T-helper 17 cell (primary cell): ENCODE measurements around the gene RHOC. TPM values are rescaled to one million over a fixed set of nuclear protein-coding genes. Genes with fewer than 3 reads are reported as not detected.
"Not testable (repeated sequence)": the region's sequence is repeated elsewhere in the genome, so short reads cannot be mapped to it uniquely, and the experiment has no call there.

Source experiments
- ATAC-seq: fragments of 150-1000 bp; cut with Tn5 transposase; 2 replicates; pipeline ENCODE4 v1.10.0; 2021; ENCODE audit warnings: mild to moderate bottlenecking, moderate library complexity
- DNase-seq, 3 donors: peaks; one replicate each; pipeline versions ENCODE4 v3.0.0 to v3.0.0-alpha.2; 2020 to 2021
- H3K9me3 ChIP-seq: one replicate; pipeline ENCODE4 v1.7.0; 2013; ENCODE audit warnings: low read length, mild to moderate bottlenecking; ENCODE audit not compliant: control insufficient read depth, poor library complexity, severe bottlenecking
- H3K27ac Mint-ChIP-seq: one replicate; pipeline ENCODE4 v1.8.0; 2022; ENCODE audit warnings: mild to moderate bottlenecking, moderate library complexity, mixed read lengths
- H3K27me3 Mint-ChIP-seq: one replicate; pipeline ENCODE4 v1.8.0; 2022; ENCODE audit warnings: mixed read lengths
- H3K36me3 Mint-ChIP-seq: one replicate; pipeline ENCODE4 v1.8.0; 2022; ENCODE audit warnings: low read depth, mixed read lengths
- H3K4me1 Mint-ChIP-seq: one replicate; pipeline ENCODE4 v1.8.0; 2022; ENCODE audit warnings: mild to moderate bottlenecking, mixed read lengths
- H3K4me3 Mint-ChIP-seq: one replicate; pipeline ENCODE4 v1.8.0; 2022; ENCODE audit warnings: mild to moderate bottlenecking, moderate library complexity, mixed read lengths
- total RNA-seq, 4 donors: library from RNA in 2 of 4; stranded (reverse) in 2 of 4; gene quantifications; one replicate each; pipeline ENCODE4 v1.2.3 and lab custom pipeline; 2022 to 2026

The RHOC gene
- 10 to 100 TPM; 16.9 to 34.4 TPM for total RNA-seq
- total RNA-seq (lab: John Stamatoyannopoulos, UW): 5.7 to 7.2 reads per million in 2 donors

- ATAC-seq (peak; percentile 53), DNase-seq (peak in 2 of 3 donors; percentile 40 to 50)
- H3K4me1 Mint-ChIP-seq: peaks cover 39% of the 10 kb centered on the region
- no peaks in the 10 kb centered on the region for H3K27me3 Mint-ChIP-seq
- H3K36me3 Mint-ChIP-seq: peaks cover 4% of the 10 kb centered on the region
- H3K4me3 Mint-ChIP-seq: peak within 1 kb of the TSS; percentile 90
- H3K27ac Mint-ChIP-seq: peak within 1 kb of the TSS; percentile 92
- no peaks in the 10 kb centered on the region for H3K9me3 ChIP-seq
These were observed at the start of gene RHOC for GRCh38 chr1:112706505-112707220. Gene RHOC (minus strand): TSS chr1:112707127. CDS start chr1:112703799, 3,328 bp downstream.

GRCh38 chr1:112754116-112754628 is 47.2 kb upstream of the RHOC start:
- Mint-ChIP-seq H3K4me3 (no peak overlapping the region), H3K27ac (no peak overlapping the region), H3K36me3 (peaks cover 6% of the 10 kb centered on the region), H3K4me1 (no peaks in the 10 kb centered on the region), H3K27me3 (peaks cover 30% of the 10 kb centered on the region)
- ATAC-seq: no peak
- peaks cover 2% of the 10 kb centered on the region for H3K9me3 ChIP-seq
- DNase-seq: no peak

GRCh38 chr1:112748396-112748795 is 41.5 kb upstream of the RHOC start:
- Mint-ChIP-seq H3K4me1 (peaks cover 8% of the 10 kb centered on the region), H3K4me3 (no peak overlapping the region), H3K36me3 (peaks cover 2% of the 10 kb centered on the region), H3K27ac (no peak overlapping the region), H3K27me3 (peaks cover 46% of the 10 kb centered on the region)
- ATAC-seq: no peak
- H3K9me3 ChIP-seq: no peaks in the 10 kb centered on the region
- no peak for DNase-seq

- peaks cover 75% of the 10 kb centered on the region for H3K27me3 Mint-ChIP-seq
- H3K4me3 Mint-ChIP-seq: peak overlapping the region; percentile 71
- H3K4me1 Mint-ChIP-seq: peaks cover 8% of the 10 kb centered on the region
- DNase-seq (no peak), ATAC-seq (no peak)
- H3K36me3 Mint-ChIP-seq: no peaks in the 10 kb centered on the region
- no peak overlapping the region for H3K27ac Mint-ChIP-seq
- no peaks in the 10 kb centered on the region for H3K9me3 ChIP-seq
These were observed 37.2 kb upstream of the RHOC start for GRCh38 chr1:112744009-112744578.

GRCh38 chr1:112743174-112744008 is 36.5 kb upstream of the RHOC start:
- no peaks in the 10 kb centered on the region for H3K36me3 Mint-ChIP-seq
- H3K9me3 ChIP-seq: no peaks in the 10 kb centered on the region
- H3K27me3 Mint-ChIP-seq: peaks cover 81% of the 10 kb centered on the region
- H3K4me3 Mint-ChIP-seq: peak overlapping the region; percentile 57
- peaks cover 8% of the 10 kb centered on the region for H3K4me1 Mint-ChIP-seq
- no peak overlapping the region for H3K27ac Mint-ChIP-seq
- DNase-seq (no peak), ATAC-seq (no peak)

GRCh38 chr1:112737573-112737972 is 30.6 kb upstream of the RHOC start:
- H3K27me3 Mint-ChIP-seq: peaks cover 67% of the 10 kb centered on the region
- no peak overlapping the region for H3K4me3 Mint-ChIP-seq
- H3K27ac Mint-ChIP-seq: no peak overlapping the region
- H3K4me1 Mint-ChIP-seq: no peaks in the 10 kb centered on the region
- H3K36me3 Mint-ChIP-seq: no peaks in the 10 kb centered on the region
- ATAC-seq: no peak
- no peaks in the 10 kb centered on the region for H3K9me3 ChIP-seq
- DNase-seq: no peak

- no peak for DNase-seq
- no peaks in the 10 kb centered on the region for H3K4me1 Mint-ChIP-seq
- H3K27me3 Mint-ChIP-seq: peaks cover 54% of the 10 kb centered on the region
- H3K9me3 ChIP-seq: no peaks in the 10 kb centered on the region
- no peak overlapping the region for H3K27ac Mint-ChIP-seq
- peaks cover 3% of the 10 kb centered on the region for H3K36me3 Mint-ChIP-seq
- no peak overlapping the region for H3K4me3 Mint-ChIP-seq
- ATAC-seq: no peak
These were observed 28.8 kb upstream of the RHOC start for GRCh38 chr1:112735752-112736151.

GRCh38 chr1:112731451-112731850 is 24.5 kb upstream of the RHOC start:
- H3K27ac Mint-ChIP-seq: no peak overlapping the region
- peaks cover 21% of the 10 kb centered on the region for H3K27me3 Mint-ChIP-seq
- peaks cover 3% of the 10 kb centered on the region for H3K36me3 Mint-ChIP-seq
- H3K4me1 Mint-ChIP-seq: no peaks in the 10 kb centered on the region
- ATAC-seq (no peak), DNase-seq (no peak)
- H3K9me3 ChIP-seq: no peaks in the 10 kb centered on the region
- no peak overlapping the region for H3K4me3 Mint-ChIP-seq

- no peak for ATAC-seq
- Mint-ChIP-seq H3K27me3 (peaks cover 21% of the 10 kb centered on the region), H3K36me3 (peaks cover 3% of the 10 kb centered on the region), H3K27ac (no peak overlapping the region), H3K4me3 (no peak overlapping the region), H3K4me1 (no peaks in the 10 kb centered on the region)
- DNase-seq: no peak
- no peaks in the 10 kb centered on the region for H3K9me3 ChIP-seq
These were observed 23.0 kb upstream of the RHOC start for GRCh38 chr1:112729909-112730308.

GRCh38 chr1:112729011-112729410 is 22.1 kb upstream of the RHOC start:
- not testable (repeated sequence) for H3K9me3 ChIP-seq, H3K36me3 Mint-ChIP-seq, H3K4me3 Mint-ChIP-seq, H3K4me1 Mint-ChIP-seq, H3K27ac Mint-ChIP-seq, ATAC-seq, DNase-seq
- peaks cover 12% of the 10 kb centered on the region for H3K27me3 Mint-ChIP-seq

- H3K27me3 Mint-ChIP-seq: peaks cover 12% of the 10 kb centered on the region
- H3K36me3 Mint-ChIP-seq, DNase-seq, H3K27ac Mint-ChIP-seq, H3K9me3 ChIP-seq, H3K4me1 Mint-ChIP-seq, H3K4me3 Mint-ChIP-seq, ATAC-seq: not testable (repeated sequence)
These were observed 21.5 kb upstream of the RHOC start for GRCh38 chr1:112728306-112728971.

GRCh38 chr1:112727716-112728115 is 20.8 kb upstream of the RHOC start:
- H3K4me1 Mint-ChIP-seq: peaks cover 5% of the 10 kb centered on the region
- no peak for ATAC-seq
- H3K9me3 ChIP-seq: no peaks in the 10 kb centered on the region
- no peak overlapping the region for H3K27ac Mint-ChIP-seq
- H3K4me3 Mint-ChIP-seq: no peak overlapping the region
- peaks cover 12% of the 10 kb centered on the region for H3K27me3 Mint-ChIP-seq
- H3K36me3 Mint-ChIP-seq: peaks cover 7% of the 10 kb centered on the region
- no peak for DNase-seq

GRCh38 chr1:112724240-112724639 is 17.3 kb upstream of the RHOC start:
- DNase-seq, H3K4me1 Mint-ChIP-seq, H3K4me3 Mint-ChIP-seq, H3K36me3 Mint-ChIP-seq, H3K27ac Mint-ChIP-seq, H3K9me3 ChIP-seq, ATAC-seq: not testable (repeated sequence)
- H3K27me3 Mint-ChIP-seq: peaks cover 29% of the 10 kb centered on the region
